T-helper 1 cell (primary cell): Measurements from ENCODE around the gene NUP210L.
"Not testable (repeated sequence)": the region's sequence is repeated elsewhere in the genome, so short reads cannot be mapped to it uniquely, and the experiment has no call there.

Experiments used
- DNase-seq, 5 donors: peaks; one replicate each; pipeline ENCODE4 v3.0.0-alpha.2; 2012 to 2020

The NUP210L gene

DNA sequence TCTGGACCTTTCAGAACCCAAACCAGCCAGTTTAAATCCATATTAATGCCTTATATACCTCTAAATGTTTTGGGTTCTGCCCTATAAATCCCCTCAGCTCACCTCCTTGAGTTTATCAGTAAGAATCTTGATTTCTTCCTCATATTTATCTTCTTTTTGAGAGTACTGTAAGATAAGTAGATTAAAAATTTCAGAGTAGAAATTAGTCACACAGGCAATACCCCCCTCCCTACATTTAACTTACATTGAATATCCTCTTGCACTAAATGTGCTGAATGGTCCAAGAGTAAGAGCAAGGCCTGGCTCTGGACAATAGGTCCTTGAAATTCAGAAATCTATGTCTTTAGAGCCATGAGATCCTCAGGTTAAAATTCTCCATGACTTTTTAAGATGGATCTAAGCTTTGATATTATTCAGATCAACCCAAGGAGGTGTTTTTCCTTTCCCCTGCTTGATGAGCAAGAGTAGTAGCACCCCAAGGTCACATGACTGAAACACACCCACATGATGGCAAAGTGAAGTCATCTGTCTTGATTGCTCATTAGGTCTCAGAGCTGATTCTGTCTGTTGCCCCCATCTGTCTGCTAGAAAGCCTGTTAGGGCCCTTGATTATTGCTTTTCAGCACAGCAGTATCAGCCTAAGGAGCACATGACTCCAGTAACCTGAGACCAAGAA, 15.8 kb upstream of the NUP210L start:
- peak in 1 of 5 donors; percentile 25 for DNase-seq

DNA sequence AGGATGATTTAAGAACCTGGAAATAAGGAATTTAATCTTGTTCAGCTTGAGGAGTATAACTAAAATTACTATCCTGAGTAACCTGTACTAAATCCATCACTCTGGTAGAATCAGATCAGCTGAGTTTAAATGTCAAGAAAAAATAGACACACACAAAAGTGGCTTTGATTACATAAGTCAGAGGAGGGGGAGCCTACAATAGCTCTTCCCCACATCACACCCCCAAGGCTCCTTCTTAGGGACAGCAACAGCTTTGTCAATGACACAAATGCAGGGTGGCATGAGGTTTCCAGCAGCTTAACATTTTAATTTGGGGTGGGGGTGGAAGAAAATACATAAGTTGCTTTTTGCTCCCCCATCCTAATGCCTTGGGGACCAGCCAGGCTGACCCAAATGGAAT, 12.6 kb upstream of the NUP210L start:
- no peak for DNase-seq

DNA sequence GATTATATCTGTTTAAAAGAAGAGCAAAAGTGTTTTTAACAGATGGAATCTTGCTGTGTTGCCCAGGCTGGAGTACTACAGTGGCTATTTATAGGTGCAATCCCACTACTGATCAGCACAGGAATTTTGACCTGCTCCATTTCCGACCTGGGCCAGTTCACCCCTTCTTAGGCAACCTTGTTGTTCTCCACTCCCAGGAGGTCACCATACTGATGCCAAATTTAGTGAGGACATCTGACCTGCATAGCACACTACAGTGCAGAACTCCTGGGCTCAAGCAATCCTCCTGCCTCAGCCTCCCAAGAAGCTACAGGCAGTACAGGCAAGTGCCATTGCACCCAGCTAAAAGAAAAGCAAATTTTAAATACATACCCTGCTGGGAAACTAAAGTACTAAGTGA, 11.3 kb upstream of the NUP210L start:
- DNase-seq: no peak

DNA sequence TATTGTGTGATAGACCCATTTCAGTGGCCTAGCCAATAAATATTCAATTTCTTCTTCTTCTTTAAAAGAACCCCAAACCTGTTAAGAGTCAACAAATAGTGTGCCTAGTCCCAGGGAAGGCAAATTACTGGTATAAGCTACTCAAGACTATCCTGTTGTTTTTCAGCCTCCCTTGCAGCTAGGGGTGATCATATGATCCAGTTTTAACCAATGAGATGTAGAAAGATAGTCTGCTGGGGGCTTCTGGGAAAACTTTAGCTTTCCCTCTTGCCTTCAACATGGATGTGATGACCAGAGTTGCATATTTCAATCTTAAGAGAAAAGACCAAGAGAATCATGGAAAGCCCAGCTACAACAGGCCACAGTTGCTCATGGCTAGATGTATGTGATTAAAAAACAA, 4.7 kb upstream of the NUP210L start:
- DNase-seq: no peak

DNA sequence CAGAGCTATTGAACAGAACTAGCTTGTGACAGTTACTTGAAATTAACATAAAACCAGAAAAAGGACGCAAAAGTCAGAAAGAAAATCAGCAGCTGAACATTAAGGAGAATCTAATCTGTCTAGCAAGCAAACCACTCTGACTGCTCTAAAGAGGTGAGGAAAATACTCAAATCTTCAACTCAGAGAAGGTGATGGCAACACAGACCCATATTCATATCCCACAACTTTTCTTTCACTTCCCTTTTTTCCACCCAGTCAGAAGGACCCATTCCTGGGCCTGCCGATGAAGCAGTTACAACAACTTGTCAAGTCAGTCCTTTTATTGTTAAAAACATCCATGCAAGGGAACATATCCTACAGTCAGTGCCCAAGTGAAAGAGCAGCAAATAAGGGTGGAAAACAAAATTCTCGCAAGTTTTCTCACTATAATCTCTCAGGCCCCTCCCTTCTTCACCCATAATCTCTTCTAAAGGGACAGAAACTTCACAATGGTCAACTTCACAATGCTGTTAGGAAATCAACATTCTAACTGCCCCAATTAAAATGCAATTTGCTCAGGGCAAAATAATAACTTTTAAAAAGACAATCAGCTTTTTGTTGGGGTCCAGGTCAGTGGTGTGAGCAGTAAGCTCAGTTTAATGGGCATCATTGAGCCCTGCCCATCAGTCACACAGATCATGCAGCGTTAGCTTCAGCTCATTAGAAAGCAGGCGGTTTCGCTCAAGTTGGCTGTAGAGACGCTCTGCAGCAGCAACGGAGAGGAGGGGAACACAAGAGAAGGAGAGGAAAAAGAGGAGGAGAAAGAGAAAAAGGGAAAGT, 3.6 kb upstream of the NUP210L start:
- peak in 1 of 5 donors; percentile 20 for DNase-seq

DNA sequence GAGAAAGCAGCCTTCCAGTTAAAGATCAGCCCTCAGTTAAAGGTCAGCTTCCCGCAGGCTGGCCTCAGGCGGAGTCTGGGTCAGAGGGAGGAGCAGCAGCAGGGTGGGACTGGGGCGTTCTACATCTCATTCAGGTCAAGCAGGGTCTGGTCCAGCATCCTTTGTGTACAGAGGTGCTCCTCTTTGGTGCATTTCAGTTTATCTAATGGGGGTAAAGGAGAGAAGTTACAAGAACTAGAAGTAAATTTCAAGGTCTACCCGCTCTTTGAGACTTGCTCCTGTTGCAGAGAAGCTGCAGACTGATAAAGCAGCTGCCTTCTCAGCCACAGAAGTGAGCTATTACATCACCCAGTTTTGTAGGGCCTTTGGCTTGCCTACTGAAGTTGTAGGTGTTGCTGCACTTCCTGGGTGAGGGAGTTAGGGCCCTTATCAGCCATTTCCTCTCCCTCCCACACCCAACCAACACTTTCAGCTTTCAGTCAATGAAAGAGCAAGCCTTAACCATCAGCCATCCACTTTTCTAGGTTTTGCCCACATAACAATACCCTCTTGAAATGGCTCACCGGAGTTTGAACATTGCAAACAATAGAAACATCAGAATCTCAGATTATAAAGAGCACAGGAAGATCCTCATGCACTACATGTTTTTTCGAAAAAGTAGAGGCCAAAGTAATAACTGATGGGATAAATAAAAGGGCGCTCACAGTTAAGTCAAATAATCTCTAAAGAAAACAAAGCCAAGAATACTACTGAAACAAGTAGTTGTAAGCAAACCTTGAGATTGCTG, 2.8 kb upstream of the NUP210L start:
- peak; percentile 23 to 95 (median 55) for DNase-seq

DNA sequence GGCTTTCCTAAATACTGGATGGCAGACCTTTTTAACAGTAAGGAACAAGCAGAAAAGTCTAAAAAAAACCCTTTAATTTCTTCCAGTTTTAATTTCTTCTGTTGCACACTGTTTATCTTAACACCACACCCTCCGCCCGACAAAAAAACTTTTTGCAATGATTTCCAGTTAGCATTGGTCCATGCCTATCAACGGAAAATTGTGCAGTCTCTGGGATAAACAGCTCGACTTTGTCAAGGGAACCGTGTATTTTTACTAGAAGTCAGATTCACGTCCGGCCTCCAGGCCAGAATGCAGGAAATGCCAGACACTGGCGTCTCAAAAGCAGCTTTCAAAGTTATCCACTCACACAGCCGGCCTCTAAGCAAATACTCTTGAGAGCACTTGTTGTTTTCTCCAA, 378 bp upstream of the NUP210L start:
- DNase-seq: no peak

DNA sequence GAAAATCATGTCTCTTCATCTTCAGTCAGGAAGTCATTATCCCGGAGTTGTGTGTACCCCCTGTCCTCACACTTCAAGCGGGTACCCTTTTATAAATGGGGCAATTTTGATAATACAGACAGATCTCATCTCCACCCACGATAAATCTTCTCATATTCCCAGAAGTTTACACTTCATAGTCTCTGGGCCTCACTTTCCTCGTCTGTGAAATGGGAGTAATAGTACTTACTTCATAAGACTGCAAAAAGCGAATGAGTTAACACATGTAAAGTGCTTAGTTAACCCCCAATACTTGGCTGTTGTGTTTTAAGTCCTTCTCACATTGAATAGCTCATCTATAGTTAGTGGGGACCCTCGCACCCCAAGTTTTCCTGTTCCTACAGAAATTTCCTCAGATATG, 820 bp downstream of the NUP210L start:
- no peak for DNase-seq

DNA sequence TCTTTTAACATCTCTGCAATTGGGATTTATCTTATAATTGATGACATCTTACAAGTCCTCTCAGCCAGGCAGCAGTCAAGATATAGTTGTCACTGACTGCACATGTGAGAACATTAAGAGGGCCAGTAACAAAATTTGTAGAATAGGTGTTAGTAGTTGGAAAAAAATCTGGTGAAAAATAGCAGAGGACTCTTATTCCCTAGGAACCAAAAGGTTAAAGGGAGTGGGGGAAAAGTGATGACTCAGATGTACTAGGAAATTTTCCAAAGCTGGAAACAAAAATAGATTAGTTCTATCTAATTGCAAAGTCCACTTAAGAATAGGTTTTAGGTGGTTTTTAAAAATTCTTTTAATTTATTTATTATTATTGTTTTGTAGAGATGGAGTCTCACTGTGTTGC, 3.6 kb downstream of the NUP210L start:
- no peak for DNase-seq

DNA sequence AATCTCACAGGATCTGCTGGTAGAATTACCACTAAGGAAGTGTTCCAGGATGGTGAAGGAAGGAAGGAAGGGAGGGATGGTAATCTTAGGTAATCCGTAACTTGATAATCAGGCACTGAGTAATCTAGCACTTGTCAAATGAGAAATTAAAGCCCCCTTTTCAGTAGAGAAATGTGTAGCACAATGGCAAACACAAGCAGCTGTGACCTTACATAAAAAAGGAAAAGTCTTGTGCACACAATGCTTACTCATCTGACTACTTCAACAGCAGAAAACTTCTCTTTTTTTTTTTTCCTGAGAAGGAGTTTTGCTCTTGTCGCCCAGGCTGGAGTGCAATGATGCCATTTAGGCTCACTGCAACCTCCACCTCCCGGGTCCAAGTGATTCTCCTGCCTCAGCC, 6.1 kb downstream of the NUP210L start:
- peak in 1 of 5 donors; percentile 50 for DNase-seq

DNA sequence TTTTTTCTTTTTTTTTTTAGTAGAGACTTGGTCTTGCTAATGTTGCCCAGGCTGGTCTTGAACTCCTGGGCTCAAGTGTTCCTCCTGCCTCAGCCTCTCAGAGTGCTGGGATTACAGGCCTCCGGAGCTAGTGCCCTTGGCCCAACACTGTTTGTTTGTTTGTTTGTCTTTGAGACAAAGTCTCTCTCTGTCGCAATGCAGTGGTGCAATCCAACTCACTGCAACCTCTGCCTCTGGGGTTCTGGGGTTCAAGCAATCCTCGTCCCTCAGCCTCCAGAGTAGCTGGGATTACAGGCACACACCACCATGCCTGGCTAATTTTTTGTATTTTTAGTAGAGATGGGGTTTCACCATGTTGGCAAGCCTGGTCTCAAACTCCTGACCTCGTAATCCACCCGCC, 7.4 kb downstream of the NUP210L start:
- DNase-seq: not testable (repeated sequence)

DNA sequence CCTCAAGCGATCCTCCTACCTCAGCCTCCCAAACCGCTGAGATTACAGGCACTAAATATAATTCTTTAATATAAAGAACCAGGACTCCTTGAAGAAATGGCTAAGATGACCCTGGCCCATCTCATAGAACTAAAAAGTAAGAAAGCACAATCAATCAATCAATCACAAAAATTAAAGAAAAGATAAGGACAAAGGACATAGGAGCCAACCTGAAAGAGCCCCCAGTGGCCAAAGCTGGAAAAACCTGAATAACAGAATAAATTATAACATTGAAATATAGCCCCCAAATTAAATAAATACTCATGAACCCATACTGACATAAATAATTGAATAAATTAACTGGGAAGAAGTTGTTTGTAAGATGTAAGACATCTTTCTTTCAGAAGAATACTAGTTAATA, 8.9 kb downstream of the NUP210L start:
- no peak for DNase-seq

DNA sequence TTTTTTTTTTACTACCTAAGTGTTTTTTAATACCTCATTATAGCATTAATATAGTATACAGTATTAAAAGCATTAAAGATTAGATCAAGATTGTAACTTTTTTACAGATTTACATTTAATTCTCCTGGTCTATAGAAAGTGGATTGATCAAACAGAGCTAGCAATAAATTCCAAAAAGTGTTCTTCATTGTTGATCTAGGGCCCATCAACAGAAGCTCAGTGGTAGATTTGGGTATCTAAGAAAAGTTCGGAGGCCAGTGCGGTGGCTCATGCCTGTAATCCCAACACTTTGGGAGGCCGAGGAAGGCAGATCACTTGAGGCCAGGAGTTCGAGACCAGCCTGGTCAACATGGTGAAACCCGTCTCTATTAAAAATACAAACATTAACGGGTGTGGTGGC, 12.5 kb downstream of the NUP210L start:
- DNase-seq: no peak

DNA sequence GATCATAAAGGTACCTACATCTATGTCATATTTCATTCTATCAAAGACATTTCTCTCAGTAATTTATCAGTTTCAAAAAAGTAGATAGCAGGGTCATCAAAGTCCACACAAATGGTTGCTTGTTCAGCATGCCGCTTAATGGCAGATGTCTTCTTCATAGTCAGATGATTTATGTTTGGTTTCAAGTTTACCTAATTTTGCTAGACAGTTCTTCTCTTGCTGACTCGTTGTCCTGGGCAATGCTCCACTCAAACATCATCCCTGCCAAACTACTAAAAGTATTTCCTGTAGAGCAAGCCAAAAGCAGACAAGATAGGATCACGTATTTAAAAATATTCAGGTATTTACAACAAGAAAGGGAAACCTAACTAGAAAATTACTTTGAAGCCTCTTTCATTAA, 13.6 kb downstream of the NUP210L start:
- DNase-seq: no peak

DNA sequence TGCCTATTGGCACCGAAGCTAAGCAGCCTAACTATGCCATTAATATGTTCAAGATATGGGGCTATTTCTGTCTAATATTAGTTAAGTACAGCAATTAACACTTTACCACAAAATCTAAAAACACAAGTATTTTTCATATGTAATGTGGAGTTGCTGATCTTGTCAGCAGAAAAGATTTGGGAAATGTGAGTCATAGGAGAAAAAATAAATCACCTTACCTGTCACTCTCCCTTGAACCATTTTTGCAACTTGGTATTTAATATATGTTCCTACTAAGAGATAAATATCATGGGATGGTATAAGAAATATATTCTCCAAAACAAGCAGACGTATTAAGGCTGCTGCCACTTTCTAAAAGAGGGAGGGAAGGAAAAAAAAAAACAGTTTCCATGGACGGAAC, 17.0 kb downstream of the NUP210L start:
- no peak for DNase-seq

DNA sequence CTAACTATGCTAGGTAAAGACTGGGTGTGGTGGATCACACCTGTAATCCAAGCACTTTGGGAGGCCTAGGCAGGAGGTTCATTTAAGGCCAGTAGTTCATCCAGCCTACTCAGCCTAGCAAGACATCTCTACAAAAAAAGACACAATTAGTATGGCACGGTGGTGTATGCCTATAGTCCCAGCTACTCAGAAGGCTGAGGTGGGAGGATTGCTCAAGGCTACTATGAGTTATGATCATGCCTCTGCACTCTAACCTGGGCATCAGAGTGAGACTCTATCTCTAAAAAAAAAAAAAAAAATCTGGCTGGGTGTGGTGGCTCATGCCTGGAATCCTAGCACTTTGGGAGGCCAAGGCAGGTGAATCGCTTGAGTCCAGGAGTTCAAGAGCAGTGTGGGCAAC, 21.6 kb downstream of the NUP210L start:
- no peak for DNase-seq

DNA sequence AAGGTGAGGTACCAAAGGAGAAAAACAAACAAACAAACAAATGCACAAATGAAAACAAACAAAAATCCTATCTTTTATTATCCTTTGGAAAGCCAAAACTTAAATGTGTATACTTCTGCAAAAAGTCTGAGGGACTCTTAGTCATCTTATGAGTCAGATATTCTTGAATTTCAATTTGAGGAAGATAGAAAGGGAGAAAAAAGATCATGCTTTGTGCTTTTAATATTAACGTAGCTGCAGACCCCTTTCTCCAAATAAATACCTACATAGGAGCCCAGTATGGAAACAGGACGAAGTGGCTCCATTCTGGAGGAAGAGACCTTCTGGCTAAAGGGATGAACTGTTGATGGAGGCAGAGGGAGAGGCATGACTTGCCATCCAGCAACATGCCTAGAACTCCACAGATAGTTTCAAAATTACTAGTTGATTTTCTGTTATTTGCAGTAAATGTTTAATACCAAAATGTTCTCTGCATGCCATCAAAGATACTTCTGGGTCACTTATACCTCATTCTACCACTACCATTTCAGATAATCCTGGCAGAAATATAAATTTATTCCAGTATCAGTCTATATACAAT, 25.4 kb downstream of the NUP210L start:
- DNase-seq: no peak

DNA sequence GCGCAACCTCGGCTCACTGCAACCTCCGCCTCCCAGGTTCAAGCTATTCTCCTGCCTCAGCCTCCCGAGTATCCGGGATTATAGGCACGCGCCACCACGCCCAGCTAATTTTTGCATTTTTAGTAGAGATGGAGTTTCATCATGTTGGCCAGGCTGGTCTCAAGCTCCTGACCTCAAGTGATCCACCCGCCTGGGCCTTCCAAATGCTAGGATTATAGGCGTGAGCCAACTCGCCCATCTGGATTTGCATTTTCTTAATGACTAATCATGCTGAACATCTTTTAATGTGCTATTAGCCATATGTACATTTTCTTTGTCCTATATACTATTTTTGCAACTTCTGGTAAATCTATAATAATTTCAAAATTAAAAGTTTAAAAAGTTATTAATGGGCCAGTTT, 31.7 kb downstream of the NUP210L start:
- DNase-seq: not testable (repeated sequence)

DNA sequence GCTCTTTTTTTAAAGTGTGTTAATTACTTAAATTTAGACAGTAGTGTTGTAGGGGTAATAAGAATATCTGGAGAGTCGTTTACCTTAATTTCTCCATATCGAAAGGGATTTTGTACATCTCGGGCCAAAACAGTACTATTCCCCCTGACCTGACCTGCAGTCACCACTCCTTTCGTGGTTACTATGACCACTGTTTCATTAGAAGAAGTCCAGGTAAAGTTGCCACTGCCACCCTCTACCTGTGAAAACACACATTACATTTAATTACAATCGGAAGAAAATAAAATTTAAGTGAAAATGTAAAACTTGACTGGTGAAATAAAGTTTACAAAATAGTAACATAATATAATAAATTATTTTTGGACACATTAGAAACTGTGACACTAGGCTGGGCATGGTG, 37.2 kb downstream of the NUP210L start:
- DNase-seq: no peak

DNA sequence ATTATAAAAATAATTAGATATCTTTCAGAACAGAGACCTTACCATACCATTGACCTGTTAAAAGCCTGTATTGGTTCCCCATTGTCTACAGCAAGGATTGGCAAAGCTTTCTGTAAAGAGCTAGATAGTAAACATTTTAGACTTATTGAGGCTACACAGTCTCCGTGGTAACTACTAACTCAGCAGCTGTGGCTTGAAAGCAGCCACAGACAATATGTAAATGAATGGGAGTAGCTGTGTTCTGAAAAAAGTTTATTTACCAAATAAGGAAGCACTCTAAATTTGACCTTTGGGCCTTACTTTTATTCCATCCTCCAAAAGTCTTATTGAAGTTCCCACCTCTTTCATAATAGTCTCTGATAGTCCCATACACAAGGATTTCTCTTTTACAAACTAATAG, 39.7 kb downstream of the NUP210L start:
- DNase-seq: peak in 1 of 5 donors; percentile 22

DNA sequence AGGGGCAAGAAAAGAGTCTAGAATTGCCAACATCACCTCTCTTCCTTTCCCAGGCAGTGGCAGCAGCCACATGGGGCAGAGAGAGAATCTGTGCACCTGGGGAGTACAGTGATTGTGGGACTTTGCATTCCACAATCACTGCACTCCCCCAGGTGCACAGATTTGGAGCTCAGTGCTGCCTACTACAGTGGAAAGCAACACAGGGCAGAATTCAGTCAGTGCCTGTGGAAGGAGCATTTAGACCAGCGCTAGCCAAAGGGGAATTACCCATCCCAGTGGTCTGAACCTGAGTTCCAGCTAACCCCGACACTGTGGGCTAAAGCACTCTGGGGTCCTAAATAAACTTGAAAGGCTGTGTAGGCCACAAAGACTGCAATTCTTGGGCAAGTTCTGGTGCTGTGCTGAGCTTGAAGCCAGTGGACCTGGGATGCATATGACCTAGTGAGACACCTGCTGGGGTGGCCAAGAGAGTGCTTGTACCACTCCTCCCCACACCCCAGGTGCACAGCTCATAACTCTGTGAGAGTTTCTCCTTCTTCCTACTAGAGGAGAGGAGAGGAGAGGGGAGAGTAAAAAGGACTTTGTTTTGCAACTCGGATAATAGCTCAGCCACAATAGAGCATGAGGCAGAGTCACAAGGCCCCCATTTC, 50.3 kb downstream of the NUP210L start:
- DNase-seq: no peak

DNA sequence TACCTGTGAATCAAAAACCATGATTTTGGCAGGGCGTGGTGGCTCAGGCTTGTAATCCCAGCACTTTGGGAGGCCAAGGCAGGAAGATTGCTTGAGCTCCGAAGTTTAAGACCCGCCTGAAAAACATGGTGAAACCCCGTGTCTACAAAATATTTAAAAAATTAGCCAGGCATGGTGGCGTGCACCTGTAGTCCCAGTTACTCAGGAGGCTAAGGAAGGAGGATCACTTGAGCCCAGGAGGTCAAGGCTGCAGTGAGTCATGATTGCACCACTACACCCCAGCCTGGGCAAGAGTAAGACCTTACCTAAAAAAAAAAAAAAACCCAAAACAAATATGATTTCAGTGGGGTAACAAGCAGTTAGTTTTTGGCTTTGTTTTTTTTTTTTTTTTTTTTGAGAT, 54.7 kb downstream of the NUP210L start:
- not testable (repeated sequence) for DNase-seq

DNA sequence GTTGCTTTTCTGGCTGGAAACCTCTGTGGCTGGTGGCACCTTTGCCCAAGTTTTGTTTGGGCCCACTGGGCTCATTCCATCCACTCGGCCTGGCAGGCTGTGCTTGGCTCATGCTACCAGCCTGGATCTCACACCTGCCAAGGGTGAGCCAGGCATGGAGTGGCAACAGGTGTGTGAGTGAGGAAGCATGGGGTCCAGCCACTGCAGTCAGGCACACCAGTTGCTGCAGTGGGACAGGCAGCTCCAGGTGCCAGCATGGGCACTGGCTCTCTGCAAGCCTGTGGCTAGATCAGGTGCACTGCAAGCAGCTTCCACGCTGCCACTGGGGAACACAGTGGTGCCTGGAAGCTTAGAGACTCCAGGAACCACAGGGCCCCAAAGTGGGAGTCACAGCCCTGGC, 57.0 kb downstream of the NUP210L start:
- DNase-seq: no peak
